ENCODE data around the gene SNX18.

DNA sequence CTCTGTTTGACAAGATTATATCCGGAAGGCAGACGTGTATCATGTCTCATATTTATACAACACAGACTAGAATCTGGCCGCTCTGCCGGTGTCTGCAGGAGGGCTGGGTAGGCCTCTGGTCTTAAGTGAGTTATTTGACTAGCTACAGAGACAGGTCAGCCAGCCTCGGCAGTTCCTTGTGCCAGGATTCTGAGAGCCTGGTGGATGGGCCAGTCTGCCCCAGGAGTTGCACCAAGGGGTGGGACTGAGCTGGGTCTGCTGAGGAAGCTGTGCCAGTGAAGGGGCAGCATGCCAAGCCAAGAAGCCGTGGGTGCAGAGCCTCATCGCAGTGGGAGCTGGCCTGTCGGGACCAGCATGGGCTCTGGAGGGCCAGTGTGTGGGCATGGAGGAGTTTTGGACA, 7.1 kb downstream of the SNX18 start:
- TF ChIP-seq EGR1 (IDR thresholded peaks at IDR 0.05) (no peak), TAF1 (IDR thresholded peaks at IDR 0.05; ENCODE audit: low read depth) (no peak), EP300 (IDR thresholded peaks at IDR 0.05; ENCODE audit: borderline replicate concordance) (no peak), YY1 (IDR thresholded peaks at IDR 0.05; ENCODE audit: low read depth) (no peak), CREB1 (IDR thresholded peaks at IDR 0.05; ENCODE audit: low read depth) (no peak), TCF12 (IDR thresholded peaks at IDR 0.05; ENCODE audit: low read depth) (no peak), NFIC (IDR thresholded peaks at IDR 0.05) (no peak), ZBTB7A (IDR thresholded peaks at IDR 0.05; ENCODE audit: low read depth) (no peak), MAX (IDR thresholded peaks at IDR 0.05) (no peak), RAD21 (IDR thresholded peaks at IDR 0.05; ENCODE audit: low read depth) (no peak), CEBPB (IDR thresholded peaks at IDR 0.05) (no peak)
- TF ChIP-seq, protein P1, sequence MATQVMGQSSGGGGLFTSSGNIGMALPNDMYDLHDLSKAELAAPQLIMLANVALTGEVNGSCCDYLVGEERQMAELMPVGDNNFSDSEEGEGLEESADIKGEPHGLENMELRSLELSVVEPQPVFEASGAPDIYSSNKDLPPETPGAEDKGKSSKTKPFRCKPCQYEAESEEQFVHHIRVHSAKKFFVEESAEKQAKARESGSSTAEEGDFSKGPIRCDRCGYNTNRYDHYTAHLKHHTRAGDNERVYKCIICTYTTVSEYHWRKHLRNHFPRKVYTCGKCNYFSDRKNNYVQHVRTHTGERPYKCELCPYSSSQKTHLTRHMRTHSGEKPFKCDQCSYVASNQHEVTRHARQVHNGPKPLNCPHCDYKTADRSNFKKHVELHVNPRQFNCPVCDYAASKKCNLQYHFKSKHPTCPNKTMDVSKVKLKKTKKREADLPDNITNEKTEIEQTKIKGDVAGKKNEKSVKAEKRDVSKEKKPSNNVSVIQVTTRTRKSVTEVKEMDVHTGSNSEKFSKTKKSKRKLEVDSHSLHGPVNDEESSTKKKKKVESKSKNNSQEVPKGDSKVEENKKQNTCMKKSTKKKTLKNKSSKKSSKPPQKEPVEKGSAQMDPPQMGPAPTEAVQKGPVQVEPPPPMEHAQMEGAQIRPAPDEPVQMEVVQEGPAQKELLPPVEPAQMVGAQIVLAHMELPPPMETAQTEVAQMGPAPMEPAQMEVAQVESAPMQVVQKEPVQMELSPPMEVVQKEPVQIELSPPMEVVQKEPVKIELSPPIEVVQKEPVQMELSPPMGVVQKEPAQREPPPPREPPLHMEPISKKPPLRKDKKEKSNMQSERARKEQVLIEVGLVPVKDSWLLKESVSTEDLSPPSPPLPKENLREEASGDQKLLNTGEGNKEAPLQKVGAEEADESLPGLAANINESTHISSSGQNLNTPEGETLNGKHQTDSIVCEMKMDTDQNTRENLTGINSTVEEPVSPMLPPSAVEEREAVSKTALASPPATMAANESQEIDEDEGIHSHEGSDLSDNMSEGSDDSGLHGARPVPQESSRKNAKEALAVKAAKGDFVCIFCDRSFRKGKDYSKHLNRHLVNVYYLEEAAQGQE (IDR thresholded peaks at IDR 0.05; ENCODE audit: low read depth): no peak

All from Ishikawa (cell line).